ENCODE measurements around the gene HDDC3. TPM values are rescaled to one million over a fixed set of nuclear protein-coding genes. Genes with fewer than 3 reads are reported as not detected.

The HDDC3 gene
- total RNA-seq, 6 experiments from 2014 or later: 11.2 to 15.7 (median 13.5) TPM

GRCh38 chr15:90939756-90940155 is 7.4 kb upstream of the HDDC3 start:
- no peak overlapping the region for H3K27ac Mint-ChIP-seq
- H3K27me3 Mint-ChIP-seq (ENCODE audit: insufficient read depth): peaks cover 2% of the 10 kb centered on the region; the same call in 1 of the 2 replicates
- no peaks in the 10 kb centered on the region for H3K9me3 Mint-ChIP-seq
- H3K4me1 Mint-ChIP-seq (ENCODE audit: low read depth): peaks cover 13% of the 10 kb centered on the region
- no peak for DNase-seq
- H3K4me3 Mint-ChIP-seq: no peak overlapping the region
- H3K36me3 Mint-ChIP-seq (ENCODE audit: low read depth): peaks cover 17% of the 10 kb centered on the region
- no peak for TF ChIP-seq CTCF (IDR thresholded peaks at IDR 0.05)

GRCh38 chr15:90938261-90938660 is 5.9 kb upstream of the HDDC3 start:
- no peak for DNase-seq
- peaks cover 2% of the 10 kb centered on the region; the same call in 1 of the 2 replicates for H3K27me3 Mint-ChIP-seq (ENCODE audit: insufficient read depth)
- peaks cover 15% of the 10 kb centered on the region for H3K36me3 Mint-ChIP-seq (ENCODE audit: low read depth)
- no peak for TF ChIP-seq CTCF (IDR thresholded peaks at IDR 0.05)
- no peak overlapping the region for H3K27ac Mint-ChIP-seq
- H3K4me1 Mint-ChIP-seq (ENCODE audit: low read depth): peaks cover 21% of the 10 kb centered on the region
- no peaks in the 10 kb centered on the region for H3K9me3 Mint-ChIP-seq
- H3K4me3 Mint-ChIP-seq: no peak overlapping the region

GRCh38 chr15:90936823-90937222 is 4.5 kb upstream of the HDDC3 start:
- H3K27ac Mint-ChIP-seq: no peak overlapping the region
- DNase-seq: no peak
- TF ChIP-seq CTCF (IDR thresholded peaks at IDR 0.05): no peak
- no peaks in the 10 kb centered on the region for H3K9me3 Mint-ChIP-seq
- peaks cover 2% of the 10 kb centered on the region; the same call in 1 of the 2 replicates for H3K27me3 Mint-ChIP-seq (ENCODE audit: insufficient read depth)
- H3K4me1 Mint-ChIP-seq (ENCODE audit: low read depth): peaks cover 28% of the 10 kb centered on the region
- H3K36me3 Mint-ChIP-seq (ENCODE audit: low read depth): peaks cover 11% of the 10 kb centered on the region
- peak overlapping the region; percentile 92; the same call in 1 of the 2 replicates for H3K4me3 Mint-ChIP-seq

- H3K4me3 Mint-ChIP-seq: peak within 1 kb of the TSS; percentile 92
- H3K36me3 Mint-ChIP-seq (ENCODE audit: low read depth): peaks cover 11% of the 10 kb centered on the region
- no peak for TF ChIP-seq CTCF (IDR thresholded peaks at IDR 0.05)
- H3K9me3 Mint-ChIP-seq: no peaks in the 10 kb centered on the region
- H3K27ac Mint-ChIP-seq: peak within 1 kb of the TSS; percentile 73
- peaks cover 2% of the 10 kb centered on the region; the same call in 1 of the 2 replicates for H3K27me3 Mint-ChIP-seq (ENCODE audit: insufficient read depth)
- H3K4me1 Mint-ChIP-seq (ENCODE audit: low read depth): peaks cover 45% of the 10 kb centered on the region
- DNase-seq: peak; percentile 66
Observed at GRCh38 chr15:90934949-90935751, 2.8 kb upstream of the HDDC3 start, which contains the start of gene UNC45A. TSS of gene UNC45A (plus strand) at chr15:90935285. CDS start at chr15:90935325, 40 bp downstream.

GRCh38 chr15:90934256-90934948 is 2.1 kb upstream of the HDDC3 start:
- Mint-ChIP-seq H3K27me3 (ENCODE audit: insufficient read depth) (peaks cover 2% of the 10 kb centered on the region; the same call in 1 of the 2 replicates), H3K4me1 (ENCODE audit: low read depth) (peaks cover 53% of the 10 kb centered on the region)

More at GRCh38 chr15:90934256-90934948, 2.1 kb upstream of the HDDC3 start:
- Mint-ChIP-seq H3K9me3 (no peaks in the 10 kb centered on the region), H3K27ac (peak overlapping the region; percentile 63), H3K36me3 (ENCODE audit: low read depth) (peaks cover 11% of the 10 kb centered on the region), H3K4me3 (peak overlapping the region; percentile 92)
- peak; percentile 72 for DNase-seq
- peak; percentile 85 for TF ChIP-seq CTCF (IDR thresholded peaks at IDR 0.05)
